IMR-90 (cell line): ENCODE data around the gene LRCH4. TPM values are rescaled to one million over a fixed set of nuclear protein-coding genes. Genes with fewer than 3 reads are reported as not detected.
A peak's percentile ranks its signal among the peaks of the same experiment; 100 is the strongest.

Experiments used
- CEBPB ChIP-seq: IDR thresholded peaks from 2 replicates; pipeline ENCODE4 v1.6.1; 2012; ENCODE audit warnings: low read depth, low read length, improper control_type of control experiment
- FOS ChIP-seq: fragments of 150-350 bp; IDR thresholded peaks from 2 replicates; pipeline ENCODE4 v1.6.1; 2016; ENCODE audit warnings: low read depth, low read length
- MXI1 ChIP-seq: IDR thresholded peaks from 2 replicates; pipeline ENCODE4 v1.6.1; 2012; ENCODE audit warnings: low read depth, mild to moderate bottlenecking, low read length, moderate library complexity, borderline replicate concordance
- POLR2A ChIP-seq: IDR thresholded peaks from 2 replicates; pipeline ENCODE4 v1.6.1; 2012; ENCODE audit warnings: mild to moderate bottlenecking, low read depth, low read length
- RAD21 ChIP-seq: IDR thresholded peaks from 2 replicates; pipeline ENCODE4 v1.6.1; 2012; ENCODE audit warnings: low read length, improper control_type of control experiment
- SMC3 ChIP-seq: fragments of 150-350 bp; IDR thresholded peaks from 2 replicates; pipeline ENCODE4 v1.6.1; 2016; ENCODE audit warnings: low read depth, mild to moderate bottlenecking, antibody characterized with exemption, low read length, moderate library complexity
- polyA plus RNA-seq, 3 experiments: library from polyadenylated mRNA; depleted of rRNA; stranded (reverse); fragments of >200 nt; gene quantifications; 2 replicates each; pipeline ENCODE4 v1.2.3, GENCODE V29; 2012; ENCODE audit warnings: low replicate concordance in 1 of 3
- total RNA-seq: library from RNA; depleted of rRNA; stranded (reverse); fragments of >200 nt; gene quantifications from 2 replicates; pipeline ENCODE4 v1.2.3, GENCODE V29; 2012
- TF ChIP-seq, protein P1 (sequence below): conservative IDR thresholded peaks from 2 replicates; pipeline ENCODE4 v1.5.1; 2012; ENCODE audit warnings: mild to moderate bottlenecking, low read depth, low read length, improper control_type of control experiment

Gene LRCH4
- total and polyA plus RNA-seq, 2 of the 4 experiments (the other 2 are of a cell fraction): 5.0 to 41.3 TPM

DNA sequence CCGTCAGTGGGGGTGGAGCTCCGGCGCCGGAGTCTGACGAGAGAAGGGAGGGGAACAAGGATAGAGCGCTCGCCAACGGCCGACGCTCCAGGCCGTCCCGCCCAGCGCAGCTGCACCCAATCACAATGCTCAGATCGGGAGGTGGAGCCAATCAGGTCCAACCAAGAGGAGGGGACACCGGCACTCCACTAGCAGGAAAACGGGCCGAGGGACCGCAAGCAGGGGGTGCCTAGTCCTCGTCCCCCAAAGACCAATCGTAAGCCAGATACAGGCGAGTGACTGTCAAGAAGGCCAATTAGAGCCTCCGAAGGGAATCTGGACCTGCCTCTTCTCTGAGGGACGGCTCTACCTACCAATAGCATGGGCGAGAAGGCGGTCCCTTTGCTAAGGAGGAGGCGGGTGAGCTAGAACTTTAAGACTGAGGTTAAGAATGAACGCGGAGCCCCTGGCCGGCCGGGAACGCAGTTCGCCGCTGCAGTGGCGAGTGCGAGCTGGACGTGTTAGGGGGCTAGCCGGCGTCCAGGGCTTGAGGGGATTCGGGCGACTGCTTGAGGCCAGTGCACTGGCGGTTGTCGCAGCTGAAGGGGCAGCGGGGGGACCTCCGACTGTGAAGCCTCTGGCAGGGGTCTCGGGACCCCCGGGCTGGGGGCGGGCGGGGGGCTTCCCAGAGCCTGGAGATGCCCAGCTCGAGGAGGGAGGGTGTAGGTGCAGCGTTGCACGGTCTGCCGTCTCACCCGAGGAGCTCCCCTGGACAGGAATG is 517 bp upstream of the LRCH4 start, which contains the start of gene FBXO24 (continued):
- peak; percentile 89; the same call in 1 of the 2 replicates for TF ChIP-seq FOS
- TF ChIP-seq CEBPB: no peak
- TF ChIP-seq RAD21: no peak
- no peak for TF ChIP-seq SMC3
- no peak for TF ChIP-seq POLR2A
- TF ChIP-seq, protein P1, sequence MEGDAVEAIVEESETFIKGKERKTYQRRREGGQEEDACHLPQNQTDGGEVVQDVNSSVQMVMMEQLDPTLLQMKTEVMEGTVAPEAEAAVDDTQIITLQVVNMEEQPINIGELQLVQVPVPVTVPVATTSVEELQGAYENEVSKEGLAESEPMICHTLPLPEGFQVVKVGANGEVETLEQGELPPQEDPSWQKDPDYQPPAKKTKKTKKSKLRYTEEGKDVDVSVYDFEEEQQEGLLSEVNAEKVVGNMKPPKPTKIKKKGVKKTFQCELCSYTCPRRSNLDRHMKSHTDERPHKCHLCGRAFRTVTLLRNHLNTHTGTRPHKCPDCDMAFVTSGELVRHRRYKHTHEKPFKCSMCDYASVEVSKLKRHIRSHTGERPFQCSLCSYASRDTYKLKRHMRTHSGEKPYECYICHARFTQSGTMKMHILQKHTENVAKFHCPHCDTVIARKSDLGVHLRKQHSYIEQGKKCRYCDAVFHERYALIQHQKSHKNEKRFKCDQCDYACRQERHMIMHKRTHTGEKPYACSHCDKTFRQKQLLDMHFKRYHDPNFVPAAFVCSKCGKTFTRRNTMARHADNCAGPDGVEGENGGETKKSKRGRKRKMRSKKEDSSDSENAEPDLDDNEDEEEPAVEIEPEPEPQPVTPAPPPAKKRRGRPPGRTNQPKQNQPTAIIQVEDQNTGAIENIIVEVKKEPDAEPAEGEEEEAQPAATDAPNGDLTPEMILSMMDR: 0 out of 2 replicates have a peak, but pooled peaks have one; percentile 7
- TF ChIP-seq MXI1: no peak
